H1 (cell line): Measurements from ENCODE around the gene PPM1L. TPM values are rescaled to one million over a fixed set of nuclear protein-coding genes. Genes with fewer than 3 reads are reported as not detected.

Source experiments
- CTCF ChIA-PET: fragments of 300-600 bp; sonication (Branson Sonifier 250); formaldehyde crosslinking; loops from one replicate; lab custom pipeline; 2021; ENCODE audit not compliant: partially characterized antibody; lab: Charles Lee
- POLR2A ChIA-PET: fragments of 300-600 bp; sonication (Branson Sonifier 250); formaldehyde crosslinking; loops from one replicate; lab custom pipeline; 2021; ENCODE audit warnings: inconsistent platforms; ENCODE audit not compliant: partially characterized antibody; lab: Charles Lee
- DNase-seq, 2 experiments: peaks; one replicate each; pipeline versions ENCODE4 v3.0.0 to v3.0.0-alpha.2; 2010 to 2022; ENCODE audit warnings: low spot score in 2 of 2, low read depth in 1 of 2, mixed read lengths in 1 of 2
- FAIRE-seq: peaks from 2 replicates; lab custom pipeline; 2011; peaks lifted over from hg19 to GRCh38; lab: Jason Lieb, UNC
- H2AFZ ChIP-seq: 2 replicates; pipeline ENCODE4 v1.8.1; 2012; ENCODE audit warnings: low read length, inconsistent platforms
- H2AK5ac ChIP-seq: 2 replicates; pipeline ENCODE4 v1.6.1; 2013; ENCODE audit warnings: low read depth, low read length
- H2BK120ac ChIP-seq: replicated peaks from 2 replicates; pipeline ENCODE3; 2013; ENCODE audit warnings: low read depth, low read length, inconsistent platforms
- H2BK12ac ChIP-seq: 2 replicates; pipeline ENCODE4 v1.6.1; 2013; ENCODE audit warnings: low read depth, low read length
- H2BK15ac ChIP-seq: 2 replicates; pipeline ENCODE4 v1.6.1; 2013; ENCODE audit warnings: low read length
- H2BK20ac ChIP-seq: 2 replicates; pipeline ENCODE4 v1.6.1; 2013; ENCODE audit warnings: low read length
- H2BK5ac ChIP-seq: 2 replicates; pipeline ENCODE4 v1.6.1; 2013; ENCODE audit warnings: low read depth, low read length
- H3K14ac ChIP-seq: 2 replicates; pipeline ENCODE4 v1.6.1; 2013; ENCODE audit warnings: inconsistent platforms; ENCODE audit not compliant: insufficient read length
- H3K18ac ChIP-seq: 2 replicates; pipeline ENCODE4 v1.6.1; 2013; ENCODE audit warnings: low read length; ENCODE audit errors: extremely low read depth
- H3K23ac ChIP-seq: 2 replicates; pipeline ENCODE4 v1.6.1; 2013; ENCODE audit warnings: inconsistent platforms; ENCODE audit not compliant: insufficient read length
- H3K23me2 ChIP-seq: 2 replicates; pipeline ENCODE4 v1.6.1; 2013; ENCODE audit warnings: low read depth, low read length
- H3K27ac ChIP-seq: 2 replicates; pipeline ENCODE4 v1.6.1; 2011; ENCODE audit warnings: low read depth, low read length, inconsistent platforms
- H3K27me3 ChIP-seq, 4 experiments: replicated peaks in 1 of 4; 1 replicate in 1 of 4; 2 replicates in 3 of 4; pipeline versions ENCODE4 v1.6.1 to v1.8.1; 2011 to 2013; ENCODE audit warnings: low read length in 3 of 4, mild to moderate bottlenecking in 3 of 4, inconsistent platforms in 2 of 4, mixed read lengths in 2 of 4, moderate library complexity in 1 of 4; ENCODE audit not compliant: control insufficient read depth in 3 of 4, insufficient read depth in 3 of 4; ENCODE audit errors: extremely low read depth in 1 of 4
- H3K36me3 ChIP-seq, 4 experiments: 2 replicates each; pipeline versions ENCODE4 v1.6.1 to v1.8.1; 2011 to 2013; ENCODE audit warnings: mild to moderate bottlenecking in 4 of 4, low read length in 3 of 4, moderate library complexity in 2 of 4, control low read depth in 1 of 4, inconsistent platforms in 1 of 4; ENCODE audit not compliant: insufficient read depth in 4 of 4, control insufficient read depth in 2 of 4
- H3K4ac ChIP-seq: replicated peaks from 2 replicates; pipeline ENCODE3; 2013; ENCODE audit warnings: low read length, low read depth, mixed read lengths, inconsistent platforms; ENCODE audit not compliant: insufficient read length
- H3K4me1 ChIP-seq, 4 experiments: replicated peaks in 1 of 4; 1 replicate in 1 of 4; 2 replicates in 3 of 4; pipeline versions ENCODE4 v1.6.1 to v1.8.1; 2011 to 2013; ENCODE audit warnings: low read length in 3 of 4, inconsistent platforms in 2 of 4, mixed read lengths in 1 of 4; ENCODE audit not compliant: insufficient read depth in 4 of 4, control insufficient read depth in 3 of 4
- H3K4me2 ChIP-seq, 2 experiments: 2 replicates each; pipeline versions ENCODE4 v1.6.1 to v1.8.1; 2011 to 2013; ENCODE audit warnings: low read depth in 2 of 2, low read length in 2 of 2, control low read depth in 1 of 2, inconsistent platforms in 1 of 2, mild to moderate bottlenecking in 1 of 2; ENCODE audit not compliant: insufficient read depth in 1 of 2
- H3K4me3 ChIP-seq, 4 experiments: fragments of 200-600, 300-600 bp in 1 of 4; sonication (generic), shearing (Covaris generic), sonication (Bioruptor Twin) in 1 of 4; 2 replicates each; pipeline versions ENCODE4 v1.5.1 to v1.8.1; 2011 to 2016; ENCODE audit warnings: low read length in 4 of 4, low read depth in 3 of 4, control low read depth in 2 of 4, inconsistent platforms in 2 of 4, mild to moderate bottlenecking in 2 of 4, mixed read lengths in 1 of 4, moderate library complexity in 1 of 4; ENCODE audit not compliant: insufficient read depth in 2 of 4; ENCODE audit errors: extremely low read depth in 1 of 4
- H3K56ac ChIP-seq: replicated peaks from 2 replicates; pipeline ENCODE3; 2013; ENCODE audit warnings: low read depth, mild to moderate bottlenecking, mixed read lengths, low read length, inconsistent platforms; ENCODE audit not compliant: insufficient read length
- H3K79me1 ChIP-seq: 2 replicates; pipeline ENCODE4 v1.6.1; 2013; ENCODE audit warnings: low read depth, low read length, control low read depth
- H3K79me2 ChIP-seq, 2 experiments: 2 replicates each; pipeline versions ENCODE4 v1.6.1 to v1.8.1; 2012 to 2013; ENCODE audit warnings: low read length in 2 of 2, mild to moderate bottlenecking in 2 of 2, inconsistent platforms in 1 of 2; ENCODE audit not compliant: insufficient read depth in 2 of 2, control insufficient read depth in 1 of 2
- H3K9ac ChIP-seq, 4 experiments: replicated peaks in 1 of 4; 1 replicate in 1 of 4; 2 replicates in 3 of 4; pipeline versions ENCODE4 v1.6.1 to v1.8.1; 2011 to 2013; ENCODE audit warnings: low read depth in 3 of 4, low read length in 3 of 4, control low read depth in 2 of 4, mild to moderate bottlenecking in 2 of 4, moderate library complexity in 2 of 4, inconsistent platforms in 1 of 4; ENCODE audit errors: extremely low read depth in 1 of 4
- H3K9me3 ChIP-seq, 2 experiments: 2 replicates each; pipeline versions ENCODE4 v1.6.1 to v1.8.1; 2012 to 2013; ENCODE audit warnings: mild to moderate bottlenecking in 2 of 2, moderate library complexity in 2 of 2, control low read depth in 1 of 2, inconsistent platforms in 1 of 2, low read depth in 1 of 2, low read length in 1 of 2, mixed read lengths in 1 of 2; ENCODE audit not compliant: insufficient read depth in 2 of 2
- H4K20me1 ChIP-seq, 2 experiments: replicated peaks in 1 of 2; 2 replicates each; pipeline versions ENCODE3 to v1.8.1; 2011 to 2013; ENCODE audit warnings: inconsistent platforms in 2 of 2, low read length in 2 of 2, mild to moderate bottlenecking in 1 of 2; ENCODE audit not compliant: insufficient read depth in 2 of 2, control insufficient read depth in 1 of 2
- H4K5ac ChIP-seq: 2 replicates; pipeline ENCODE4 v1.6.1; 2013; ENCODE audit warnings: low read length, low read depth, mixed read lengths, inconsistent platforms; ENCODE audit not compliant: insufficient read length
- H4K8ac ChIP-seq: 2 replicates; pipeline ENCODE4 v1.8.0; 2013; ENCODE audit warnings: mild to moderate bottlenecking, moderate library complexity, low read length, inconsistent platforms; ENCODE audit not compliant: insufficient read depth; ENCODE audit errors: extremely low read depth
- H4K91ac ChIP-seq: replicated peaks from 2 replicates; pipeline ENCODE3; 2013; ENCODE audit warnings: low read length, mixed read lengths, inconsistent platforms; ENCODE audit not compliant: insufficient read length
- CHD1 ChIP-seq: IDR thresholded peaks from 2 replicates; pipeline ENCODE4 v1.6.1; 2012; ENCODE audit warnings: low read depth, low read length, improper control_type of control experiment
- KDM1A ChIP-seq: fragments of 200-600, 300-600 bp; sonication (generic); IDR thresholded peaks from 2 replicates; pipeline ENCODE4 v1.7.1; 2016; ENCODE audit warnings: mild to moderate bottlenecking, low read length, borderline replicate concordance
- POU5F1 ChIP-seq: IDR thresholded peaks from 2 replicates; pipeline ENCODE4 v1.6.1; 2011; ENCODE audit warnings: low read depth, mild to moderate bottlenecking, low read length, moderate library complexity
- SP4 ChIP-seq: IDR thresholded peaks from 2 replicates; pipeline ENCODE4 v1.6.1; 2012; ENCODE audit warnings: low read length, inconsistent platforms
- TCF12 ChIP-seq: IDR thresholded peaks from 2 replicates; pipeline ENCODE4 v1.6.1; 2011; ENCODE audit warnings: low read depth, mild to moderate bottlenecking, low read length
- WGBS, 2 experiments: shearing (Covaris generic) in 1 of 2; methylation state at CpG; one replicate each; pipeline versions ENCODE4 v1.1.6 to v1.1.7; 2013 to 2015; ENCODE audit warnings: low lambda C conversion rate in 2 of 2, mixed read lengths in 2 of 2, inconsistent platforms in 1 of 2, low coverage in 1 of 2, missing lambda C conversion rate in 1 of 2; ENCODE audit not compliant: insufficient replicate concordance in 2 of 2, insufficient coverage in 1 of 2, insufficient read length in 1 of 2; ENCODE audit errors: extremely low coverage in 1 of 2, missing lambda C conversion rate in 1 of 2; 5-methylcytosine and 5-hydroxymethylcytosine counted together
- polyA plus RNA-seq, 7 experiments: library from polyadenylated mRNA; depleted of rRNA in 3 of 7; stranded (reverse) in 5 of 7; unstranded in 2 of 7; fragments of >200 nt in 5 of 7; fragments of 200-250 nt in 2 of 7; gene quantifications; 1 replicate in 5 of 7; 2 replicates in 1 of 7; 4 replicates in 1 of 7; pipeline versions ENCODE4 v1.2.1 to v1.2.3, GENCODE V29; 2011 to 2013; ENCODE audit warnings: missing spikeins in 2 of 7, mixed read lengths in 2 of 7
- total RNA-seq: library from RNA; stranded (reverse); fragmentation: NEBNext Ultra II Directional; extraction: Animal tissue kit (Norgen Biotek cat#: 25700); gene quantifications from 2 replicates; pipeline ENCODE4 v1.2.1, GENCODE V29; 2021

PPM1L gene
- total and polyA plus RNA-seq, 2 of the 8 experiments (the other 6 are each of a cell fraction or from before 2014, with no cell fraction given) = 2.8 to 18.1 TPM

DNA sequence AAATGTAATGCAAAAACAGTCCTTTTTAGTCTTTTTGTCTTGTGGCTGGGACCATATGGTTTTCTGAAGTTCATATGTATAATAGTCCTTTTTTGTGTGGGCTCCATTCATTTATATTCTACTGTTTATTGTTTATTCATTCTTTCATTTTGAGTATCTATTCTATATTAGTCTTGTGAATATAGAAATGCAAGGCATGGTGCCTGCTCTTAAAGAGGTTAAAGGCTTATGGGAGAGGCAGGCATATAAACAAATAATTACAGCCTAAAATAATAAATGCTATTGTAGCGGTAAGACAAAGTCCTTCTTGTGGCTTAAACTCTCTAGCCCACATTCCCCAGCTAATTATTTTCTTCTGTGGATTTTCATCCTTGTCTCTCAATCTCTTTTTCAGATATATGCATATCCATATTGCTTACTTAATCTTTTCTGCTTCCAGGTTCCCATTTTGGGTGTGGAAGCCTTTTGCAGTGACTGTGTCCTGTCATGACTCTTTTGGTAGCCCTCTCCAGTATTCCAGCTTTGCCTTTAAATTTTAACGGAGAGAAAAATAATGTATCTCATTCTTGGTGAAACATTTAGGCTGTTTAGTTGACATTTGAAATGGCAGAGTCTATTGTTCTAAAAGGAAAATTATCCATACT, 101.6 kb downstream of the PPM1L start:
- H2AK5ac ChIP-seq = no peak overlapping the region
- no peak overlapping the region for H2BK5ac ChIP-seq
- H3K9ac ChIP-seq = no peak overlapping the region
- no peak overlapping the region for H2BK15ac ChIP-seq
- H3K9me3 ChIP-seq = no peaks in the 10 kb centered on the region
- ChIA-PET CTCF (no interaction called here), POLR2A (no interaction called here)
- H3K4ac ChIP-seq = no peak overlapping the region
- H3K18ac ChIP-seq = no peak overlapping the region
- H4K8ac ChIP-seq = no peak overlapping the region
- no peaks in the 10 kb centered on the region for H3K79me1 ChIP-seq
- H3K79me2 ChIP-seq = no peaks in the 10 kb centered on the region
- no peak overlapping the region for H4K91ac ChIP-seq
- TF ChIP-seq TCF12 (no peak), KDM1A (no peak), POU5F1 (no peak), CHD1 (no peak), SP4 (no peak)
- no peak overlapping the region for H3K4me2 ChIP-seq
- H3K27me3 ChIP-seq = no peaks in the 10 kb centered on the region
- H2BK20ac ChIP-seq = no peak overlapping the region
- H2BK12ac ChIP-seq = no peak overlapping the region
- H3K23me2 ChIP-seq = no peaks in the 10 kb centered on the region; the same call in 1 of the 2 replicates
- no peak overlapping the region for H2BK120ac ChIP-seq
- H4K5ac ChIP-seq = no peak overlapping the region
- H3K36me3 ChIP-seq = no peaks in the 10 kb centered on the region
- WGBS, 2 experiments = 84% methylated on average over 2 of the region's 2 CpGs; no CpG with 5 or more reads in 1 of the 2 experiments
- no peak overlapping the region for H2AFZ ChIP-seq
- no peak overlapping the region for H3K14ac ChIP-seq
- H3K23ac ChIP-seq = no peak overlapping the region
- no peaks in the 10 kb centered on the region for H4K20me1 ChIP-seq
- no peaks in the 10 kb centered on the region for H3K4me1 ChIP-seq
- DNase-seq (no peak), FAIRE-seq (no peak)
- H3K27ac ChIP-seq = no peak overlapping the region
- no peak overlapping the region for H3K4me3 ChIP-seq
- no peak overlapping the region for H3K56ac ChIP-seq
